Measurements from ENCODE around the gene CCNG1. TPM values are rescaled to one million over a fixed set of nuclear protein-coding genes. Genes with fewer than 3 reads are reported as not detected.

Gene CCNG1
- total RNA-seq, 2 experiments from 2014 or later: 137 to 142 TPM

GRCh38 chr5:163467682-163468081 lies 30.3 kb downstream of the CCNG1 start:
- DNase-seq: no peak
- Mint-ChIP-seq H3K9me3 (no peaks in the 10 kb centered on the region), H3K36me3 (ENCODE audit: low read depth) (peaks cover 51% of the 10 kb centered on the region), H3K27me3 (no peaks in the 10 kb centered on the region), H3K4me1 (peaks cover 35% of the 10 kb centered on the region), H3K4me3 (no peak overlapping the region), H3K27ac (peak overlapping the region; percentile 81)
- ChIA-PET CTCF (interaction anchor here (1.1 kb wide), 1 partner anchor 38 kb away, joined by 5 read pairs; the partner anchor contains the start of gene MAT2B), POLR2A (no interaction called here)

DNA sequence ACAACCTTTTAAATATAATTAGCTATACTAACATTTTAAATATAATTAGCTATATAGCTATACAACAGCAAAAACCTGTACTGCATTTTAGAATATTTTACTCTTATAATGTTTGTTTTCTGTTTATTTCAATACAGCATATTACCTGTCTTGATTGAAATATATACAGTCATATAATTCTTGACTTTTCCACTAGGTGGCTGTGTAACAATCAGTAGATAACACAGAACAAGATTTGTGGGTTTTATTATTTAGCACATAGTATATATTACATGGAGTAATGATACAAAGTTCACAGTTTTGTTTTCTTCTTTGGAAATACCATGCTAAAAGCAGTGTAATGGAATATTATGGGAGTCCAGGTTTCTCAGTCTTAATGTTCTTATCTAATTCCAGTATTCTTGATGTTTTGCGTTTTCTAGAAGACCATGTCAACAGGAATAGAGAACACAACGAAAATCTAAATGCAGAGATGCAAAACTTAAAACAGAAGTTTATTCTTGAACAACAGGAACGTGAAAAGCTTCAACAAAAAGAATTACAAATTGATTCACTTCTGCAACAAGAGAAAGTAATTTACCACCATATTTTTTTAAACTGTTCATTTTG lies 36.3 kb downstream of the CCNG1 start:
- CTCF ChIA-PET: interaction anchor here (0.6 to 1.6 kb wide), 4 partner anchors 9 to 80 kb away, joined by 3 to 7 read pairs (median 3); no protein-coding TSS in a partner anchor
- no peak for DNase-seq
- no peak overlapping the region for H3K27ac Mint-ChIP-seq
- H3K36me3 Mint-ChIP-seq (ENCODE audit: low read depth): peaks cover 70% of the 10 kb centered on the region
- H3K4me1 Mint-ChIP-seq: peaks cover 5% of the 10 kb centered on the region
- H3K27me3 Mint-ChIP-seq: no peaks in the 10 kb centered on the region
- H3K9me3 Mint-ChIP-seq: no peaks in the 10 kb centered on the region
- H3K4me3 Mint-ChIP-seq: no peak overlapping the region
- POLR2A ChIA-PET: no interaction called here

DNA sequence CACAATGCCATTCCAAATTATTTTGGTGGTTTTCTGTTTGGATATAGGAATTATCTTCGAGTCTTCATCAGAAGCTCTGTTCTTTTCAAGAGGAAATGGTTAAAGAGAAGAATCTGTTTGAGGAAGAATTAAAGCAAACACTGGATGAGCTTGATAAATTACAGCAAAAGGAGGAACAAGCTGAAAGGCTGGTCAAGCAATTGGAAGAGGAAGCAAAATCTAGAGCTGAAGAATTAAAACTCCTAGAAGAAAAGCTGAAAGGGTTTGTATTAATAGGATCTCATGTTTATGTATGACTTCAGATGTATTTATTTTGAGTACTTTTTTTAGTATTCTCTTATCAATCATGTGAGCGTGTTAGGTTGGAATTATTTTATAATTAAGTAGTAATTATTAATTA lies 38.0 kb downstream of the CCNG1 start:
- POLR2A ChIA-PET: no interaction called here
- Mint-ChIP-seq H3K9me3 (no peaks in the 10 kb centered on the region), H3K4me3 (no peak overlapping the region), H3K4me1 (peaks cover 5% of the 10 kb centered on the region), H3K36me3 (ENCODE audit: low read depth) (peaks cover 69% of the 10 kb centered on the region), H3K27me3 (no peaks in the 10 kb centered on the region), H3K27ac (no peak overlapping the region)
- DNase-seq: no peak
- CTCF ChIA-PET: interaction anchor here (0.7 to 1.5 kb wide), 2 partner anchors 14 to 33 kb away, joined by 3 read pairs; partner anchors contain the start of gene HMMR

- DNase-seq: no peak
- H3K27me3 Mint-ChIP-seq: no peaks in the 10 kb centered on the region
- H3K27ac Mint-ChIP-seq: no peak overlapping the region
- H3K4me1 Mint-ChIP-seq: no peaks in the 10 kb centered on the region
- no peaks in the 10 kb centered on the region for H3K9me3 Mint-ChIP-seq
- H3K4me3 Mint-ChIP-seq: no peak overlapping the region
- peaks cover 73% of the 10 kb centered on the region for H3K36me3 Mint-ChIP-seq (ENCODE audit: low read depth)
- CTCF ChIA-PET: interaction anchor here (1.0 kb wide), 1 partner anchor 17 kb away, joined by 4 read pairs; no protein-coding TSS in a partner anchor
- POLR2A ChIA-PET: interaction anchor here (1.0 kb wide), 1 partner anchor 18 kb away, joined by 3 read pairs; the partner anchor contains the start of gene HMMR
Measured at GRCh38 chr5:163478126-163478981, 41.0 kb downstream of the CCNG1 start.

GRCh38 chr5:163478982-163479271 lies 41.5 kb downstream of the CCNG1 start:
- Mint-ChIP-seq H3K9me3 (no peaks in the 10 kb centered on the region), H3K4me3 (no peak overlapping the region), H3K4me1 (no peaks in the 10 kb centered on the region), H3K36me3 (ENCODE audit: low read depth) (peaks cover 74% of the 10 kb centered on the region), H3K27me3 (no peaks in the 10 kb centered on the region), H3K27ac (no peak overlapping the region)
- no peak for DNase-seq
- CTCF ChIA-PET: no interaction called here
- POLR2A ChIA-PET: interaction anchor here (1.0 kb wide), 1 partner anchor 18 kb away, joined by 3 read pairs; the partner anchor contains the start of gene HMMR

DNA sequence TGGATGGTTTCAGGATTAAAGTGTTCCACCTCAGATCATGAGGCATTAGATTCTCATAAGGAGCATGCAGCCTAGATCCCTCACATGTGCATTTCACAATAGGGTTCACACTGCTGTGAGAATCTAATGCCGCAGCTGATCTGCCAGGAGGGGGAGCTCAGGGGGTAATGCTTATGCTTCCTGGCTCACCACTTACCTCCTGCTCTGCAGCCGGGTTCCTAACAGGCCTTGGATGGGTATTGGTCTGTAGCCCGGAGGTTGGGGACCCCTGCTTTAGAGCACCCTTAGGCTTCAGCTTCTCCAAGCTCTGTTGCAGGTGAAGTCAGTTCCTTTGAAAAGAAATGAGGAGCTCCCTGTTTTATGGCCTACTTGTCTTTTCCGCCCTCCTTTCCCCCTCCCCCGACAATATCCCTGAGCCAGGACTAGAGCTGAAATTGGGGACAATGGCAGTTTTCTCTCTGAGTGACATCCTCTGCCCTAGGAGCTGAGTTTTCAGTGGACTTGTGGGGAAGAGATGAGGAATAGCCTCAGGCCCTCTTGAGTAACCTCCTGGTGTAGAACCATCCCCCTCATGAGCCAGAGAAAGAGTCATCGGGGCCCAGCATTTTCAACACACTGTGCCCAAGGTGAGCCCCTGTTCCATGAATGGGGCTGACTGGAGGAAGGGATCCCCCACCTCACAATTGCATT lies 51.8 kb downstream of the CCNG1 start:
- CTCF ChIA-PET: interaction anchor here (1.3 to 1.8 kb wide), 3 partner anchors 9 to 16 kb away, joined by 3 to 7 read pairs (median 3); partner anchors contain the start of gene MAT2B
- DNase-seq: peak; percentile 29
- no peaks in the 10 kb centered on the region for H3K9me3 Mint-ChIP-seq
- H3K27me3 Mint-ChIP-seq: no peaks in the 10 kb centered on the region
- no peak overlapping the region for H3K4me3 Mint-ChIP-seq
- POLR2A ChIA-PET: no interaction called here
- peaks cover 56% of the 10 kb centered on the region for H3K36me3 Mint-ChIP-seq (ENCODE audit: low read depth)
- H3K4me1 Mint-ChIP-seq: peaks cover 4% of the 10 kb centered on the region
- no peak overlapping the region for H3K27ac Mint-ChIP-seq

GRCh38 chr5:163489745-163490075 lies 52.3 kb downstream of the CCNG1 start:
- no peaks in the 10 kb centered on the region for H3K27me3 Mint-ChIP-seq
- DNase-seq: no peak
- CTCF ChIA-PET: interaction anchor here (1.3 to 1.8 kb wide), 3 partner anchors 10 to 16 kb away, joined by 3 to 7 read pairs (median 3); partner anchors contain the start of gene MAT2B
- H3K27ac Mint-ChIP-seq: no peak overlapping the region
- POLR2A ChIA-PET: no interaction called here
- H3K4me1 Mint-ChIP-seq: peaks cover 4% of the 10 kb centered on the region
- no peaks in the 10 kb centered on the region for H3K9me3 Mint-ChIP-seq
- H3K36me3 Mint-ChIP-seq (ENCODE audit: low read depth): peaks cover 53% of the 10 kb centered on the region
- H3K4me3 Mint-ChIP-seq: no peak overlapping the region

Other genes starting within 250 kb of the CCNG1 start
- gene NUDCD2, start 22.5 kb downstream of the CCNG1 start, total RNA-seq: 10 to 100 TPM; 29.9 to 33.1 TPM
- gene HMMR, start 23.0 kb downstream of the CCNG1 start, total RNA-seq: 10 to 100 TPM; 69.4 to 77.8 TPM
- gene MAT2B, start 68.0 kb downstream of the CCNG1 start, total RNA-seq: 10 to 100 TPM; 91.4 to 94.4 TPM

Data from activated CD4-positive, alpha-beta T cell treated with anti-CD3 and anti-CD28 coated beads, Interleukin-2, amount 10 ng/mL, durations not matched to agents 7 days and 5 days (primary cell).